GM23338 (cell line): ENCODE results near the gene INSRR. TPM values are rescaled to one million over a fixed set of nuclear protein-coding genes. Genes with fewer than 3 reads are reported as not detected.

Source experiments
- ATAC-seq: fragments of 200-7000 bp; cut with Tn5 transposase; 3 replicates; pipeline ENCODE4 v1.9.1; 2020
- DNase-seq: peaks from one replicate; pipeline ENCODE4 v3.0.0-alpha.2; 2015; ENCODE audit warnings: low spot score
- H2AFZ ChIP-seq: fragments of 200-600 bp; sonication (generic); 2 replicates; pipeline ENCODE4 v1.8.0; 2016; ENCODE audit warnings: antibody characterized with exemption, mild to moderate bottlenecking, moderate library complexity
- H3F3A ChIP-seq: fragments of 200-600 bp; sonication (generic); replicated peaks from 2 replicates; pipeline ENCODE4 v1.8.0; 2017; ENCODE audit warnings: antibody characterized with exemption, mixed run types, low read depth
- H3K27ac ChIP-seq: fragments of 200-600 bp; sonication (generic); 2 replicates; pipeline ENCODE4 v1.6.1; 2016; ENCODE audit warnings: low read depth
- H3K27me3 ChIP-seq: fragments of 200-600 bp; sonication (generic); 2 replicates; pipeline ENCODE4 v1.8.0; 2016; ENCODE audit warnings: mild to moderate bottlenecking, mixed run types, moderate library complexity; ENCODE audit not compliant: insufficient read depth
- H3K36me3 ChIP-seq: fragments of 200-600 bp; sonication (generic); 2 replicates; pipeline ENCODE4 v1.8.0; 2016; ENCODE audit warnings: mild to moderate bottlenecking; ENCODE audit not compliant: insufficient read depth
- H3K4me1 ChIP-seq: fragments of 200-600 bp; sonication (generic); 2 replicates; pipeline ENCODE4 v1.8.0; 2016; ENCODE audit warnings: mild to moderate bottlenecking, moderate library complexity; ENCODE audit not compliant: insufficient read depth
- H3K4me2 ChIP-seq: fragments of 200-600 bp; sonication (generic); 2 replicates; pipeline ENCODE4 v1.7.1; 2017; ENCODE audit warnings: mixed run types
- H3K4me3 ChIP-seq: fragments of 200-600 bp; sonication (generic); 2 replicates; pipeline ENCODE4 v1.6.1; 2016; ENCODE audit warnings: mixed run types
- H3K79me2 ChIP-seq: fragments of 200-600 bp; sonication (generic); replicated peaks from 2 replicates; pipeline ENCODE4 v1.8.0; 2017; ENCODE audit warnings: mild to moderate bottlenecking; ENCODE audit not compliant: insufficient read depth
- H3K9me2 ChIP-seq: fragments of 200-600 bp; sonication (generic); 2 replicates; pipeline ENCODE4 v1.8.0; 2017; ENCODE audit not compliant: insufficient read depth
- H4K20me1 ChIP-seq: fragments of 200-600 bp; sonication (generic); replicated peaks from 2 replicates; pipeline ENCODE4 v1.8.0; 2017; ENCODE audit warnings: mild to moderate bottlenecking; ENCODE audit not compliant: insufficient read depth
- H3K27ac Mint-ChIP-seq: 2 replicates; pipeline ENCODE4 v1.8.0; 2020; ENCODE audit warnings: inconsistent platforms, mild to moderate bottlenecking, moderate library complexity, mixed read lengths
- H3K27me3 Mint-ChIP-seq: 3 replicates; pipeline ENCODE4 v1.8.0; 2022; ENCODE audit warnings: low read depth, mild to moderate bottlenecking, moderate library complexity, mixed read lengths, inconsistent platforms; ENCODE audit not compliant: insufficient read depth, poor library complexity
- H3K36me3 Mint-ChIP-seq: 3 replicates; pipeline ENCODE4 v1.8.0; 2021; ENCODE audit warnings: low read depth, mild to moderate bottlenecking, inconsistent platforms, moderate library complexity, mixed read lengths
- H3K4me1 Mint-ChIP-seq: 3 replicates; pipeline ENCODE4 v1.8.0; 2020; ENCODE audit warnings: mild to moderate bottlenecking, inconsistent platforms, mixed read lengths
- H3K4me3 Mint-ChIP-seq: 3 replicates; pipeline ENCODE4 v1.8.0; 2021; ENCODE audit warnings: moderate library complexity, mild to moderate bottlenecking, inconsistent platforms, mixed read lengths
- H3K9me3 Mint-ChIP-seq: 3 replicates; pipeline ENCODE4 v1.8.0; 2020; ENCODE audit warnings: moderate library complexity, mild to moderate bottlenecking, inconsistent platforms, mixed read lengths
- CREB1 ChIP-seq: fragments of 250-450 bp; sonication (Bioruptor Pico); IDR thresholded peaks from 2 replicates; pipeline ENCODE4 v1.5.0; 2020; ENCODE audit warnings: low read depth, mild to moderate bottlenecking, moderate library complexity
- EZH2 ChIP-seq: fragments of 200-600 bp; sonication (generic); IDR thresholded peaks from one replicate; pipeline ENCODE4 v1.8.0; 2017; ENCODE audit warnings: antibody characterized with exemption, mild to moderate bottlenecking, low read depth; ENCODE audit not compliant: unreplicated experiment
- EZH2phosphoT487 ChIP-seq: fragments of 200-600 bp; sonication (generic); IDR thresholded peaks from one replicate; pipeline ENCODE4 v1.8.1; 2018; ENCODE audit warnings: antibody characterized with exemption; ENCODE audit not compliant: unreplicated experiment
- JUNB ChIP-seq: IDR thresholded peaks from one replicate; pipeline ENCODE4 v1.6.1; 2016; ENCODE audit warnings: antibody characterized with exemption; ENCODE audit not compliant: unreplicated experiment
- NANOG ChIP-seq: IDR thresholded peaks from 2 replicates; pipeline ENCODE4 v1.6.1; 2016; ENCODE audit warnings: antibody characterized with exemption, borderline replicate concordance
- POLR2AphosphoS5 ChIP-seq: IDR thresholded peaks from 2 replicates; pipeline ENCODE4 v1.6.1; 2016; ENCODE audit warnings: antibody characterized with exemption, low read depth
- STAT1 ChIP-seq: IDR thresholded peaks from one replicate; pipeline ENCODE4 v1.6.1; 2016; ENCODE audit warnings: antibody characterized with exemption; ENCODE audit not compliant: unreplicated experiment
- ZNF114 ChIP-seq: fragments of 250-450 bp; sonication (Bioruptor Pico); IDR thresholded peaks from 2 replicates; pipeline ENCODE4 v1.5.0; 2020; ENCODE audit warnings: mild to moderate bottlenecking, moderate library complexity
- ZNF331 ChIP-seq: fragments of 250-450 bp; sonication (Bioruptor Pico); IDR thresholded peaks from 2 replicates; pipeline ENCODE4 v1.5.0; 2020; ENCODE audit warnings: low read depth, mild to moderate bottlenecking, moderate library complexity
- polyA plus RNA-seq: library from polyadenylated mRNA; unstranded; fragments of >200 nt; fragmentation: Nextera tagmentation; extraction: Ambion mirVana; gene quantifications from 2 replicates; pipeline ENCODE4 v1.2.1, GENCODE V29; 2016
- total RNA-seq: library from RNA; depleted of rRNA; stranded (reverse); fragments of >200 nt; shearing (Covaris generic); gene quantifications from 2 replicates; pipeline ENCODE4 v1.2.3, GENCODE V29; 2014
- TF ChIP-seq, protein P1 (sequence below): IDR thresholded peaks from 2 replicates; pipeline ENCODE4 v1.6.1; 2016; ENCODE audit warnings: antibody characterized with exemption
- TF ChIP-seq, protein P2 (sequence below): IDR thresholded peaks from one replicate; pipeline ENCODE4 v1.6.1; 2018; ENCODE audit warnings: antibody characterized with exemption; ENCODE audit not compliant: unreplicated experiment
- TF ChIP-seq, protein P3 (sequence below), 2 experiments: fragments of 200-600 bp in 1 of 2; sonication (generic) in 1 of 2; conservative IDR thresholded peaks; 2 replicates each; pipeline versions ENCODE4 v1.5.1 to v1.6.1; 2016 to 2017; ENCODE audit warnings: antibody characterized with exemption in 2 of 2, low read depth in 2 of 2, mild to moderate bottlenecking in 2 of 2, moderate library complexity in 1 of 2
- TF ChIP-seq, protein P4 (sequence below): fragments of 250-450 bp; sonication (Bioruptor Pico); IDR thresholded peaks from 2 replicates; pipeline ENCODE4 v1.5.0; 2020; ENCODE audit warnings: mild to moderate bottlenecking, moderate library complexity

INSRR gene
- total and polyA plus RNA-seq, 2 experiments from 2014 or later = not detected

DNA sequence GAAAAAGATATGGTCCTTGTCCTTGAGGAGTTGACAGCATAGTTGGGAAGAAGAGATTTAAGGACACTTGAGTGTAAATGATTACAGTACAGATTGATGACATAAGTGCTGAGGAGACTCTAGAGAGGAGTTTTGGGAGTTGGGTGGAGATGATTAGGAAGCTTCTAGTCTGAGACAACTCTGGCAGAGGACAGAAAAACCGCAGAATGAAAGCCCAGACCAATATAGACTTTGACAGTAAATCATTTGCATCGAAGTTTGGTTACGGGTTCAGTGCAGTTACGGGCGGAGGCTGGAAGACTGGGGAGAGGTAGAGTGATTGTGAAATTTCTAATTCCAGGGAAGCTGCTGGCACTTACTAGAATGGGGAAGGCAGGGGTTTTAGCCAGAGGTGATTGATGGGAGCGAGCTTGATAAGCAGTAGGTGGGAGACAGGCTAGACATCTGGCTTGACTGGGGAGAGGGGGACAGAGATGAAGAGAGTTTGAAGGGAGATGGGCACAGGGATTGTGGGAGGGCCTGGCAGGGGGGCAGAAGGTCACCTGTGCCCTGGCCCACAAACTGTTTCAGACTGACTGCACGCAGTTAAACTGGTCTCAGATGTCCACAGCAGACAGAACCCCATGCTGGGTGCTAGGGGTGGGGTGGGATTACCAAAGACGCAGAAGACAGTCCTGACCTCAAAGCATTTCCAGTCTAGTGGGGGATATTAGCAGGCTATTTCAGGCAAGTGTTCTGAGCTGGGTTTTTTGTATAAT lies 62.4 kb downstream of the INSRR start:
- H3K9me2 ChIP-seq = no peaks in the 10 kb centered on the region
- H2AFZ ChIP-seq = no peak overlapping the region
- no peak overlapping the region for H3K27ac Mint-ChIP-seq
- H3K79me2 ChIP-seq = no peaks in the 10 kb centered on the region; the same call in 1 of the 2 replicates
- no peaks in the 10 kb centered on the region for H3K4me1 ChIP-seq
- DNase-seq (no peak), ATAC-seq (no peak)
- no peak overlapping the region for H3K4me3 Mint-ChIP-seq
- H3K27me3 Mint-ChIP-seq = peaks cover 2% of the 10 kb centered on the region
- H3K9me3 Mint-ChIP-seq = no peaks in the 10 kb centered on the region
- no peak overlapping the region for H3K27ac ChIP-seq
- no peaks in the 10 kb centered on the region for H3K4me1 Mint-ChIP-seq
- H3K27me3 ChIP-seq = no peaks in the 10 kb centered on the region
- H3K4me2 ChIP-seq = no peak overlapping the region
- peaks cover 90% of the 10 kb centered on the region for H3K36me3 Mint-ChIP-seq
- H3K36me3 ChIP-seq = peaks cover 52% of the 10 kb centered on the region
- no peak for TF ChIP-seq NANOG
- TF ChIP-seq, protein P1, sequence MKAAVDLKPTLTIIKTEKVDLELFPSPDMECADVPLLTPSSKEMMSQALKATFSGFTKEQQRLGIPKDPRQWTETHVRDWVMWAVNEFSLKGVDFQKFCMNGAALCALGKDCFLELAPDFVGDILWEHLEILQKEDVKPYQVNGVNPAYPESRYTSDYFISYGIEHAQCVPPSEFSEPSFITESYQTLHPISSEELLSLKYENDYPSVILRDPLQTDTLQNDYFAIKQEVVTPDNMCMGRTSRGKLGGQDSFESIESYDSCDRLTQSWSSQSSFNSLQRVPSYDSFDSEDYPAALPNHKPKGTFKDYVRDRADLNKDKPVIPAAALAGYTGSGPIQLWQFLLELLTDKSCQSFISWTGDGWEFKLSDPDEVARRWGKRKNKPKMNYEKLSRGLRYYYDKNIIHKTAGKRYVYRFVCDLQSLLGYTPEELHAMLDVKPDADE = no peak
- no peak for TF ChIP-seq CREB1 (CRISPR knock-in tag)
- TF ChIP-seq ZNF114 (CRISPR knock-in tag) = no peak
- TF ChIP-seq, protein P2, sequence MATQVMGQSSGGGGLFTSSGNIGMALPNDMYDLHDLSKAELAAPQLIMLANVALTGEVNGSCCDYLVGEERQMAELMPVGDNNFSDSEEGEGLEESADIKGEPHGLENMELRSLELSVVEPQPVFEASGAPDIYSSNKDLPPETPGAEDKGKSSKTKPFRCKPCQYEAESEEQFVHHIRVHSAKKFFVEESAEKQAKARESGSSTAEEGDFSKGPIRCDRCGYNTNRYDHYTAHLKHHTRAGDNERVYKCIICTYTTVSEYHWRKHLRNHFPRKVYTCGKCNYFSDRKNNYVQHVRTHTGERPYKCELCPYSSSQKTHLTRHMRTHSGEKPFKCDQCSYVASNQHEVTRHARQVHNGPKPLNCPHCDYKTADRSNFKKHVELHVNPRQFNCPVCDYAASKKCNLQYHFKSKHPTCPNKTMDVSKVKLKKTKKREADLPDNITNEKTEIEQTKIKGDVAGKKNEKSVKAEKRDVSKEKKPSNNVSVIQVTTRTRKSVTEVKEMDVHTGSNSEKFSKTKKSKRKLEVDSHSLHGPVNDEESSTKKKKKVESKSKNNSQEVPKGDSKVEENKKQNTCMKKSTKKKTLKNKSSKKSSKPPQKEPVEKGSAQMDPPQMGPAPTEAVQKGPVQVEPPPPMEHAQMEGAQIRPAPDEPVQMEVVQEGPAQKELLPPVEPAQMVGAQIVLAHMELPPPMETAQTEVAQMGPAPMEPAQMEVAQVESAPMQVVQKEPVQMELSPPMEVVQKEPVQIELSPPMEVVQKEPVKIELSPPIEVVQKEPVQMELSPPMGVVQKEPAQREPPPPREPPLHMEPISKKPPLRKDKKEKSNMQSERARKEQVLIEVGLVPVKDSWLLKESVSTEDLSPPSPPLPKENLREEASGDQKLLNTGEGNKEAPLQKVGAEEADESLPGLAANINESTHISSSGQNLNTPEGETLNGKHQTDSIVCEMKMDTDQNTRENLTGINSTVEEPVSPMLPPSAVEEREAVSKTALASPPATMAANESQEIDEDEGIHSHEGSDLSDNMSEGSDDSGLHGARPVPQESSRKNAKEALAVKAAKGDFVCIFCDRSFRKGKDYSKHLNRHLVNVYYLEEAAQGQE = no peak
- no peak for TF ChIP-seq EZH2phosphoT487
- no peak for TF ChIP-seq JUNB
- TF ChIP-seq ZNF331 (CRISPR knock-in tag) = no peak
- TF ChIP-seq STAT1 = no peak
- no peak for TF ChIP-seq EZH2
- TF ChIP-seq, protein P3, sequence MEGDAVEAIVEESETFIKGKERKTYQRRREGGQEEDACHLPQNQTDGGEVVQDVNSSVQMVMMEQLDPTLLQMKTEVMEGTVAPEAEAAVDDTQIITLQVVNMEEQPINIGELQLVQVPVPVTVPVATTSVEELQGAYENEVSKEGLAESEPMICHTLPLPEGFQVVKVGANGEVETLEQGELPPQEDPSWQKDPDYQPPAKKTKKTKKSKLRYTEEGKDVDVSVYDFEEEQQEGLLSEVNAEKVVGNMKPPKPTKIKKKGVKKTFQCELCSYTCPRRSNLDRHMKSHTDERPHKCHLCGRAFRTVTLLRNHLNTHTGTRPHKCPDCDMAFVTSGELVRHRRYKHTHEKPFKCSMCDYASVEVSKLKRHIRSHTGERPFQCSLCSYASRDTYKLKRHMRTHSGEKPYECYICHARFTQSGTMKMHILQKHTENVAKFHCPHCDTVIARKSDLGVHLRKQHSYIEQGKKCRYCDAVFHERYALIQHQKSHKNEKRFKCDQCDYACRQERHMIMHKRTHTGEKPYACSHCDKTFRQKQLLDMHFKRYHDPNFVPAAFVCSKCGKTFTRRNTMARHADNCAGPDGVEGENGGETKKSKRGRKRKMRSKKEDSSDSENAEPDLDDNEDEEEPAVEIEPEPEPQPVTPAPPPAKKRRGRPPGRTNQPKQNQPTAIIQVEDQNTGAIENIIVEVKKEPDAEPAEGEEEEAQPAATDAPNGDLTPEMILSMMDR (conservative IDR thresholded peaks at IDR 0.05; ENCODE audit: low read depth in 2 of 2) = no peak
- TF ChIP-seq, protein P4, sequence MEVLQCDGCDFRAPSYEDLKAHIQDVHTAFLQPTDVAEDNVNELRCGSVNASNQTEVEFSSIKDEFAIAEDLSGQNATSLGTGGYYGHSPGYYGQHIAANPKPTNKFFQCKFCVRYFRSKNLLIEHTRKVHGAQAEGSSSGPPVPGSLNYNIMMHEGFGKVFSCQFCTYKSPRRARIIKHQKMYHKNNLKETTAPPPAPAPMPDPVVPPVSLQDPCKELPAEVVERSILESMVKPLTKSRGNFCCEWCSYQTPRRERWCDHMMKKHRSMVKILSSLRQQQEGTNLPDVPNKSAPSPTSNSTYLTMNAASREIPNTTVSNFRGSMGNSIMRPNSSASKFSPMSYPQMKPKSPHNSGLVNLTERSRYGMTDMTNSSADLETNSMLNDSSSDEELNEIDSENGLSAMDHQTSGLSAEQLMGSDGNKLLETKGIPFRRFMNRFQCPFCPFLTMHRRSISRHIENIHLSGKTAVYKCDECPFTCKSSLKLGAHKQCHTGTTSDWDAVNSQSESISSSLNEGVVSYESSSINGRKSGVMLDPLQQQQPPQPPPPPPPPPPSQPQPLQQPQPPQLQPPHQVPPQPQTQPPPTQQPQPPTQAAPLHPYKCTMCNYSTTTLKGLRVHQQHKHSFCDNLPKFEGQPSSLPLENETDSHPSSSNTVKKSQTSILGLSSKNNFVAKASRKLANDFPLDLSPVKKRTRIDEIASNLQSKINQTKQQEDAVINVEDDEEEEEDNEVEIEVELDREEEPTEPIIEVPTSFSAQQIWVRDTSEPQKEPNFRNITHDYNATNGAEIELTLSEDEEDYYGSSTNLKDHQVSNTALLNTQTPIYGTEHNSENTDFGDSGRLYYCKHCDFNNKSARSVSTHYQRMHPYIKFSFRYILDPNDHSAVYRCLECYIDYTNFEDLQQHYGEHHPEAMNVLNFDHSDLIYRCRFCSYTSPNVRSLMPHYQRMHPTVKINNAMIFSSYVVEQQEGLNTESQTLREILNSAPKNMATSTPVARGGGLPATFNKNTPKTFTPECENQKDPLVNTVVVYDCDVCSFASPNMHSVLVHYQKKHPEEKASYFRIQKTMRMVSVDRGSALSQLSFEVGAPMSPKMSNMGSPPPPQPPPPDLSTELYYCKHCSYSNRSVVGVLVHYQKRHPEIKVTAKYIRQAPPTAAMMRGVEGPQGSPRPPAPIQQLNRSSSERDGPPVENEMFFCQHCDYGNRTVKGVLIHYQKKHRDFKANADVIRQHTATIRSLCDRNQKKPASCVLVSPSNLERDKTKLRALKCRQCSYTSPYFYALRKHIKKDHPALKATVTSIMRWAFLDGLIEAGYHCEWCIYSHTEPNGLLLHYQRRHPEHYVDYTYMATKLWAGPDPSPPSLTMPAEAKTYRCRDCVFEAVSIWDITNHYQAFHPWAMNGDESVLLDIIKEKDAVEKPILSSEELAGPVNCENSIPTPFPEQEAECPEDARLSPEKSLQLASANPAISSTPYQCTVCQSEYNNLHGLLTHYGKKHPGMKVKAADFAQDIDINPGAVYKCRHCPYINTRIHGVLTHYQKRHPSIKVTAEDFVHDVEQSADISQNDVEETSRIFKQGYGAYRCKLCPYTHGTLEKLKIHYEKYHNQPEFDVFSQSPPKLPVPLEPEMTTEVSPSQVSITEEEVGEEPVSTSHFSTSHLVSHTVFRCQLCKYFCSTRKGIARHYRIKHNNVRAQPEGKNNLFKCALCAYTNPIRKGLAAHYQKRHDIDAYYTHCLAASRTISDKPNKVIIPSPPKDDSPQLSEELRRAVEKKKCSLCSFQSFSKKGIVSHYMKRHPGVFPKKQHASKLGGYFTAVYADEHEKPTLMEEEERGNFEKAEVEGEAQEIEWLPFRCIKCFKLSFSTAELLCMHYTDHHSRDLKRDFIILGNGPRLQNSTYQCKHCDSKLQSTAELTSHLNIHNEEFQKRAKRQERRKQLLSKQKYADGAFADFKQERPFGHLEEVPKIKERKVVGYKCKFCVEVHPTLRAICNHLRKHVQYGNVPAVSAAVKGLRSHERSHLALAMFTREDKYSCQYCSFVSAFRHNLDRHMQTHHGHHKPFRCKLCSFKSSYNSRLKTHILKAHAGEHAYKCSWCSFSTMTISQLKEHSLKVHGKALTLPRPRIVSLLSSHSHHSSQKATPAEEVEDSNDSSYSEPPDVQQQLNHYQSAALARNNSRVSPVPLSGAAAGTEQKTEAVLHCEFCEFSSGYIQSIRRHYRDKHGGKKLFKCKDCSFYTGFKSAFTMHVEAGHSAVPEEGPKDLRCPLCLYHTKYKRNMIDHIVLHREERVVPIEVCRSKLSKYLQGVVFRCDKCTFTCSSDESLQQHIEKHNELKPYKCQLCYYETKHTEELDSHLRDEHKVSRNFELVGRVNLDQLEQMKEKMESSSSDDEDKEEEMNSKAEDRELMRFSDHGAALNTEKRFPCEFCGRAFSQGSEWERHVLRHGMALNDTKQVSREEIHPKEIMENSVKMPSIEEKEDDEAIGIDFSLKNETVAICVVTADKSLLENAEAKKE (CRISPR knock-in tag) = no peak
- no peak for TF ChIP-seq POLR2AphosphoS5
- H3K4me3 ChIP-seq = no peak overlapping the region
- H4K20me1 ChIP-seq = peaks cover 25% of the 10 kb centered on the region
- H3F3A ChIP-seq = peaks cover 36% of the 10 kb centered on the region
